Measurements from ENCODE around the gene AP1S3.

Gene AP1S3

GRCh38 chr2:223760838-223761502 lies 76.4 kb downstream of the AP1S3 start:
- DNase-seq (ENCODE audit: low spot score) = peak; percentile 59

GRCh38 chr2:223759569-223760430 lies 77.6 kb downstream of the AP1S3 start:
- DNase-seq (ENCODE audit: low spot score) = peak; percentile 4

GRCh38 chr2:223758131-223758840 lies 79.1 kb downstream of the AP1S3 start:
- no peak for DNase-seq (ENCODE audit: low spot score)

GRCh38 chr2:223753940-223754339 lies 83.4 kb downstream of the AP1S3 start:
- DNase-seq (ENCODE audit: low spot score) = no peak

- DNase-seq (ENCODE audit: low spot score) = no peak
Observed at GRCh38 chr2:223751012-223751411, 86.4 kb downstream of the AP1S3 start.

GRCh38 chr2:223747392-223748042 lies 89.9 kb downstream of the AP1S3 start:
- DNase-seq (ENCODE audit: low spot score) = no peak

GRCh38 chr2:223746611-223747010 lies 90.8 kb downstream of the AP1S3 start:
- DNase-seq (ENCODE audit: low spot score) = no peak

- no peak for DNase-seq (ENCODE audit: low spot score)
Observed at GRCh38 chr2:223744580-223744979, 92.8 kb downstream of the AP1S3 start.

- DNase-seq (ENCODE audit: low spot score) = no peak
Observed at GRCh38 chr2:223740679-223741078, 96.7 kb downstream of the AP1S3 start.

- no peak for DNase-seq (ENCODE audit: low spot score)
Observed at GRCh38 chr2:223737207-223737606, 100.2 kb downstream of the AP1S3 start.

- DNase-seq (ENCODE audit: low spot score) = no peak
Observed at GRCh38 chr2:223736488-223736887, 100.9 kb downstream of the AP1S3 start.

GRCh38 chr2:223735659-223736244 lies 101.6 kb downstream of the AP1S3 start:
- no peak for DNase-seq (ENCODE audit: low spot score)

- DNase-seq (ENCODE audit: low spot score) = no peak
Observed at GRCh38 chr2:223735035-223735640, 102.2 kb downstream of the AP1S3 start.

GRCh38 chr2:223734346-223734745 lies 103.0 kb downstream of the AP1S3 start:
- DNase-seq (ENCODE audit: low spot score) = no peak

- DNase-seq (ENCODE audit: low spot score) = no peak
Observed at GRCh38 chr2:223732346-223732745, 105.0 kb downstream of the AP1S3 start.

- DNase-seq (ENCODE audit: low spot score) = no peak
Observed at GRCh38 chr2:223731503-223731902, 105.9 kb downstream of the AP1S3 start.

GRCh38 chr2:223729781-223730180 lies 107.6 kb downstream of the AP1S3 start:
- no peak for DNase-seq (ENCODE audit: low spot score)

- DNase-seq (ENCODE audit: low spot score) = peak; percentile 45
Observed at GRCh38 chr2:223727562-223727961, 109.8 kb downstream of the AP1S3 start.

- no peak for DNase-seq (ENCODE audit: low spot score)
Observed at GRCh38 chr2:223725986-223726970, 111.1 kb downstream of the AP1S3 start.

GRCh38 chr2:223725494-223725893 lies 111.9 kb downstream of the AP1S3 start:
- no peak for DNase-seq (ENCODE audit: low spot score)

Data from CD4-positive, alpha-beta T cell treated with Interleukin-15 for 4 hours (primary cell).